Ascending aorta (tissue), 2 donors: ENCODE measurements around the gene RNASEH1. TPM values are rescaled to one million over a fixed set of nuclear protein-coding genes. Genes with fewer than 3 reads are reported as not detected.

Experiments
- DNase-seq, 2 donors: peaks; one replicate each; pipeline ENCODE4 v3.0.0-alpha.2; 2019; ENCODE audit warnings: low spot score in 2 of 2
- H3K27ac ChIP-seq, 2 donors: fragments of 200-600 bp; sonication (generic); one replicate each; pipeline ENCODE4 v1.5.1; 2016 to 2017; ENCODE audit warnings: mild to moderate bottlenecking in 1 of 2
- H3K27me3 ChIP-seq: fragments of 200-600 bp; sonication (generic); one replicate; pipeline ENCODE4 v1.5.1; 2017
- H3K36me3 ChIP-seq, 2 donors: fragments of 200-600 bp; sonication (generic); one replicate each; pipeline ENCODE4 v1.5.1; 2016
- H3K4me1 ChIP-seq, 2 donors: fragments of 200-600 bp; sonication (generic); one replicate each; pipeline ENCODE4 v1.5.1; 2016 to 2017; ENCODE audit warnings: mild to moderate bottlenecking in 1 of 2
- H3K4me3 ChIP-seq, 2 donors: fragments of 200-600 bp; sonication (generic); one replicate each; pipeline ENCODE4 v1.5.1; 2016 to 2017; ENCODE audit warnings: mild to moderate bottlenecking in 1 of 2
- H3K9me3 ChIP-seq, 2 donors: fragments of 200-600 bp; sonication (generic); one replicate each; pipeline ENCODE4 v1.5.1; 2016
- CTCF ChIP-seq, 3 experiments: fragments of 200-600 bp in 2 of 3; fragments of 450-650 bp in 1 of 3; sonication (generic) in 2 of 3; IDR thresholded peaks; one replicate each; pipeline ENCODE4 v1.5.1; 2016 to 2019; ENCODE audit warnings: antibody characterized with exemption in 3 of 3, mild to moderate bottlenecking in 1 of 3, moderate library complexity in 1 of 3
- intact Hi-C: fragments of 100-400 bp; cut with DNase I; formaldehyde crosslinking; loops from one replicate; pipeline ENCODE4 v1.15.1; 2023
- total RNA-seq: library from RNA; depleted of rRNA; stranded (reverse); fragments of >200 nt; gene quantifications from one replicate; pipeline ENCODE4 v1.1.0, GENCODE V29; 2016

RNASEH1 gene
- total RNA-seq, 1 donor from 2014 or later, result 9.3 TPM

DNA sequence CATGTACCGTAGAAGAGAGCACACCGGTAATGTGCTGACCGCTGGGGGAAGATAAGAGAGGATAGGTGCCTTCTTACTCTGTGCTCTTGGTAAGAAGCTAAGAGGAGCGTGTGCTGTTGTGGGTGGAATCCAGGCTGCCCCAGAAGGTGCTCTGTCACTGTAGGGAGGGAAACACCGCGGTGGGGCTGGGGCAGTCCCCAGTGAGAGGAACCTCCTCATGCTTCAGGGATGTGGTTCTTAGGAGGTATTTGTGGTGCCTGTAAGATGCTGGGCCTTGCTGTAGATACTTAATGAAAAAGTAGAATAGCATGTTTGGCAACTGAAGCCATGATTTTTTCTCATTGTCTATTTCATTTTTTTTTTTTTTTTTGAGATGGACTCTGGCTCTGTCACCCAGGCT is 37.9 kb upstream of the RNASEH1 start:
- H3K27ac ChIP-seq, result no peak overlapping the region
- no peak for DNase-seq
- no peaks in the 10 kb centered on the region for H3K36me3 ChIP-seq
- no peak for TF ChIP-seq CTCF (IDR thresholded peaks at IDR 0.05)
- no peaks in the 10 kb centered on the region for H3K9me3 ChIP-seq
- H3K4me1 ChIP-seq, result no peaks in the 10 kb centered on the region
- H3K4me3 ChIP-seq, result no peak overlapping the region
- intact Hi-C loops, result no loop called here
- H3K27me3 ChIP-seq, result no peaks in the 10 kb centered on the region

GRCh38 chr2:3595404-3595803 is 37.3 kb upstream of the RNASEH1 start:
- Histone ChIP-seq H3K4me1 (no peaks in the 10 kb centered on the region), H3K27me3 (no peaks in the 10 kb centered on the region), H3K36me3 (no peaks in the 10 kb centered on the region), H3K9me3 (no peaks in the 10 kb centered on the region), H3K4me3 (no peak overlapping the region), H3K27ac (no peak overlapping the region)
- intact Hi-C loops, result no loop called here
- no peak for DNase-seq
- TF ChIP-seq CTCF (IDR thresholded peaks at IDR 0.05), result no peak

DNA sequence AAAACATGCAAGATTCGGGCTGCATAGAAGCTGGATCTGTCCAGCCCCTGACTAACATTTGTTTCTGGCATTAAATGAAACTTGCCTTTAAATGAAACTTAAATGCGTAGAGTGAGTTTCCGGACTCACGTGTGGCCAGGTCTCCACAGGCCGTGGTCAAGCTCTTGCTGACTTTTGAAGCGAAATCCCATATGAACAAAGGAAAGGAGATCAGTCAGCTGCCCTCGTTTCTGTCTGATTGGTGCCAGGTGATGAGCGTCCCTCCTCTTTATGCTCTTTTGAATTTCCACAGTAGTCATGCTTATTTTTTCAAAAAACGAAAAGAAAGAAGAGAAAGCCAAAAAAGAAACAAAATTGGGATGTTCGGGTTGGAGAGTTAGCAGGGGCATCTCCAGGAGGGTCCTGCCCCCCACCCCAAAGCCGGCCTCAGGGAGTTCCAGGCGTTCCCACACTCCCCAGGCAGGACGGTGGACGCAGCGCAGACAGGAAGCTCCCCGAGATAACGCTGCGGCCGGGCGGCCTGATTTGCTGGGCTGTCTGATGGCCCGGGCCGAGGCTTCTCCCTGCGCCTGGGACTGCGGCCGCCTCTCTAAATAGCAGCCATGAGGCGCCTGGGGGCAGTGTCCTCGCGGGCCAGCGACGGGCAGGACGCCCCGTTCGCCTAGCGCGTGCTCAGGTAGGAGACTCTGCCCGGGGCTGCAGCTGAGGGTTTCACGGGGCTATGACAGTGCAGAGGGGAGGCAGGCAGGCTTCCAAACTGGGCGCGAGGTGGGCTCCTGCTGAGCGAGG is 36.6 kb upstream of the RNASEH1 start, which contains the start of gene COLEC11:
COLEC11 (plus strand) TSS at position 620 of the 789 bp plus-strand sequence. CDS start 9,229 bp downstream, outside the sequence.
- H3K9me3 ChIP-seq, result no peaks in the 10 kb centered on the region
- no peaks in the 10 kb centered on the region for H3K27me3 ChIP-seq
- H3K27ac ChIP-seq, result no peak within 1 kb of the TSS
- TF ChIP-seq CTCF (IDR thresholded peaks at IDR 0.05), result peak in 1 of 3 experiments; percentile 23
- H3K36me3 ChIP-seq, result no peaks in the 10 kb centered on the region
- no peaks in the 10 kb centered on the region for H3K4me1 ChIP-seq
- intact Hi-C loops, result no loop called here
- no peak for DNase-seq
- peak within 1 kb of the TSS; percentile 30 to 36 for H3K4me3 ChIP-seq

GRCh38 chr2:3589086-3589485 is 31.0 kb upstream of the RNASEH1 start:
- H3K4me1 ChIP-seq, result no peaks in the 10 kb centered on the region
- no peaks in the 10 kb centered on the region for H3K9me3 ChIP-seq
- H3K27me3 ChIP-seq, result no peaks in the 10 kb centered on the region
- intact Hi-C loops, result no loop called here
- no peak for DNase-seq
- peaks cover 4 to 5% of the 10 kb centered on the region in 2 donors for H3K36me3 ChIP-seq
- no peak overlapping the region for H3K27ac ChIP-seq
- H3K4me3 ChIP-seq, result no peak overlapping the region
- TF ChIP-seq CTCF (IDR thresholded peaks at IDR 0.05), result no peak

- peaks cover 4 to 9% of the 10 kb centered on the region in 2 donors for H3K36me3 ChIP-seq
- no peak for DNase-seq
- no peaks in the 10 kb centered on the region for H3K9me3 ChIP-seq
- no peak for TF ChIP-seq CTCF (IDR thresholded peaks at IDR 0.05)
- no peak overlapping the region for H3K27ac ChIP-seq
- intact Hi-C loops, result no loop called here
- H3K4me3 ChIP-seq, result no peak overlapping the region
- no peaks in the 10 kb centered on the region for H3K4me1 ChIP-seq
- no peaks in the 10 kb centered on the region for H3K27me3 ChIP-seq
Observed at GRCh38 chr2:3588084-3588483, 30.0 kb upstream of the RNASEH1 start.
